GM19324 (cell line): ENCODE data around the gene OR9A4.

Source experiments
- ATAC-seq: cut with Tn5 transposase; IDR thresholded peaks from one replicate; pipeline ENCODE4 v1.9.1; 2021; ENCODE audit warnings: mild to moderate bottlenecking, moderate library complexity; ENCODE audit not compliant: unreplicated experiment, low FRiP score

The OR9A4 gene

DNA sequence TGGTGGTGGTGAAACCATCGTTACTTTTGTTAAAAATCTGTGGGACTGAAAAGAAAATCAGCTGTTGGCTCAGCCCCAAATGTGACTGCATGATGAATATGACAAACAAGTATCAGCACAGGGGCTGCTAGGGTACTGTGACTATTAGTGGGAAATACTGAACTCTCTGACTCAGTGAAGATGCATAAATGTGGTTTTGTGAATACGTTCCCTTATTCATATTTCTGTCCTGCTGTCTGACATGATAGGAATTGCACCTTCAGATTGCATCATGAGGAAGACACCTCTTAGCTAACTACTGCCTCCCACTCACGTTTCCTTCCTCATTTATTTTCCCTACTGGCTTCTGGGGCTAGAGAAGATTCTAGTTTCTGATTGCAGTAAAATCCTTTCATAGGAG is 29.2 kb downstream of the OR9A4 start:
- ATAC-seq, result no peak

DNA sequence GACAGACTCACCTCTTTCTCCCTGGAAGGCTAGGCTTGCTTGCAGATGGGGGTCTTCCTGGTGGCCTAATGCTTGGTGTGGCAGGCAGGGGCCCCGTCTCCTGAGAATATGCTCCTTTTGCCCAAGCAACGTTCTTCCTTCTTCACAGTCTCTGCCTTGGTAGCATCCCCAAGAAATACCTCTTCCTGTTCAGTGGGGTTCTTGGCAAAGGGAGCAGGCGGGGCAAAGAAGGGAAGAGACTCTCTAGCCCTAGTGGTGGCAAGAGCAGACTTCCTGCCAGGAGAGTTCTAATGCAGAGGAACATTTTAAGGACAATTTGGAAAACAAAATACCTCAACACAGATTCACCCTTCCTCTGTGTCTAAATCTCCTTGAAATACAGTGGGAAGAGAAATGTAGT is 30.6 kb downstream of the OR9A4 start, which contains the start of gene CLEC5A:
Gene CLEC5A, minus strand, starts transcription at position 179 of the 400 bp plus-strand sequence. CDS start 682 bp downstream, outside the sequence.
- ATAC-seq, result no peak

DNA sequence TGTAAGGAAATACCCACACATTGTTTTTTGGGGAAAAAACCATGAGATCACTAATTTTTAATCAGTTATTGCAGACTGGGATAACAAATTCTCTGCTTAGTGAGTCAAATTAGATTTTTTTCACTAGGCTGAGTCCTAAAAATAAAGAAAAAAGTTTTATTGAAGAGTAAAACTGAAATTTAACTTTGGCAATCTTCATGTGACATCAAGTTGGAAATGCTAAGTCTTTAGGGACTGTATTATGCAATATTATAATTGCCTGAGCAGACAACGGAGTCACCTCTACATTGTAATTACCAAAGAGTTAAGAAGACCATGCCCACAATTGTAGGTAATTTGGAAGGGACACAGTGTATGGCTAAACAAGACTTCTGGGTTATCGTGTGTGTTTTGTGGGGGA is 32.8 kb downstream of the OR9A4 start:
- no peak for ATAC-seq

DNA sequence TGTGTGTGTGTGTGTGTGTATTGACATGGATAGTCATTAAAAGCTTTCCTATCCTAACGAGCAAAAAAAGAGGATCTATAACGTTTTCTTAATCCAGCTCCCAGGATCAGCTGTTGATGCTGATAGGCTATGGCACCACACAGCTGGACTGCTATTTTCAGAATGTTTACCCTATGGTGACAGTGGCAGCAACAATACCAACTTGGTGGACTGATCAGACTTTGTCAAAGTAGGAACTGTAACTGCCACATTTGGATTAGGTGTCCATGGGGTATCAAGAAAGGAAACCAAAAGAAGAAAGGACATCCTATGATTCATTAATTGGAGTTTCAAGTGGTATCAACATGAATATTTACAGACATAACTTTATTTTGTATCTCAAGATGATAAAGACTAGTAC is 33.3 kb downstream of the OR9A4 start:
- ATAC-seq, result no peak

DNA sequence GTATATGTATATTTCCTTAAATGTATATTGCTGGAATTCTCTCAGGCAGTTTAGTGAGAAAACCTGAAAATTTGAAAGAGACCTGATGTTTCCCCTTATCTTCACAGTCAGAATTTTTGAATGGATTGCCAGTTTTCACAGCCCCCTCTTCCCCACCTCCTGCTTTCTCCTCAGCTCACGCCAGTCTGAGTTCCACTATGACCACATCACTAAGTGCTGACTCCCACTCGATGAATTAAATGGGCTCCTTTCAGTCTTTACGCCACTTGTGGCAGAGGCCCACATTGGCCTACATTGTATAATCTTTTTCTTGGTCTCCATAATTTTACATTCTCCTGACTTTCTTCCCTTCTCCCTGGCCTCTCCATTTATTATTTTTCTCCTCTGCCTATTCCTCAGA is 33.7 kb downstream of the OR9A4 start:
- ATAC-seq, result no peak

DNA sequence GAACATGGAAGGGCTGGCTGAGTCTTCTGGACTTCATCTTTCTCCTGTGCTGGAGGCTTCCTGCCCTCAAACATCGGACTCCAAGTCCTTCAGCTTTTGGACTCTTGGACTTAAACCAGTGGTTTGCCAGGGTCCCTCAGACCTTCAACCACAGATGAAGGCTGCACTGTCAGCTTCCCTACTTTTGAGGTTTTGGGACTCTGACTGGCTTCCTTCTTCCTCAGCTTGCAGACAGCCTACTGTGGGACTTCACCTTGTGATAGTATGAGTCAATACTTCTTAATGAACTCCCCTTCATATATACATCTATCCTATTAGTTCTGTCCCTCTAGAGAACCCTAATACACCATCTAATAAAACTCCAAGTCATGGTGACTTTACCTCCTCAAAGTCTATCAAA is 34.6 kb downstream of the OR9A4 start:
- ATAC-seq, result no peak

DNA sequence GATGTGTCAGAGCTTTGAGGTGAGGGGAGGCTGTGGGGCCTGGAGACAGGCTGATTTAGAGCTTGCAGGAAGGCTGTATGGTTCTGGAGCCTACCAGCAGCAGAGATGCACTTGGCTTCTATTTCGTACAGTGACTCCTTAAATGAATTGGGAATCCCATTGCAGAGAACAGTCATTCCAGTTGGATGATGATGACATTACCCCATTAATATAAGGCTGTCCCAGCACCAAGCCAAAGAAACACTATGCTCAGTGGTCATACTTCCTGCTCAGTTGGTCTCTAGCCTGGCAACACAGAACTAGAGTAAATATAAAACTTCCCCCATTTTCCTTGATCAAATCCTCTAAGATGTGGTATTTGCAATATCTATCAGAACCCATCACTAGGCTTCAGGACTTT is 36.3 kb downstream of the OR9A4 start:
- no peak for ATAC-seq

DNA sequence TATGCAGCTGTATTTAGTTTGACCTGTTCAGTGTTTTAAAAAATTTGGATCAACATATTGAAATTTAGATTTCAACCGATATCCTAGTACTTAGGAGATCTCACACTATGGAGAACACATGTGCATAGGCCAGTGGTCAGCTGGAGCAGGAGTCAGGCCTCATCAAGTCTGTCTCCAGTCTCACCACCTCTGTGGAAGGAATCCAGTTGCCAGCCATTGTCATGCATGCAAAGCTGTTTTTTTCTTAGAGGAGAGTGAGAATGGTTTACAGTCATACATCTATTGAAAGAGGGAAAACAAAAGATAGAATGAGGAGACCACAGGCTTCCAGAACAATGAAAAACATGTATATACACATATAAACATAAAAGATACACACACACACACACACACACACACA is 38.1 kb downstream of the OR9A4 start:
- ATAC-seq, result no peak

DNA sequence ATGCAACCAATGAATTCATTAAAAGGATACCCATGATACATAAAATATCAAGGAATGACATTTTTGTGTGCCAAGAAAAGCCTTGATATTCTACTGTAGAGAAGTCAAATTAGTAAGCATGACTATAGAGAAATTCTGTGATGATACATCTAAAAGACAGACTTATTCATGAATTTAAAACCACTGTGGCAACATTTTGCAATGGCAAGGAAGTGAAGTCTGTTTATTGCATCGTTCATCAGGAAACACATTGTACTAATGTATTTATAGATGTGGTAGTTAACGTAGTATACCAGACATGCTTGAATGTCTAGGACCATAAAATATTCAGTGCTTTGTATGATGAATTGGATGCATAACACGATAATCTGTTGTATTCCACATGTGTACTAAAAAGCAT is 39.9 kb downstream of the OR9A4 start:
- no peak for ATAC-seq

DNA sequence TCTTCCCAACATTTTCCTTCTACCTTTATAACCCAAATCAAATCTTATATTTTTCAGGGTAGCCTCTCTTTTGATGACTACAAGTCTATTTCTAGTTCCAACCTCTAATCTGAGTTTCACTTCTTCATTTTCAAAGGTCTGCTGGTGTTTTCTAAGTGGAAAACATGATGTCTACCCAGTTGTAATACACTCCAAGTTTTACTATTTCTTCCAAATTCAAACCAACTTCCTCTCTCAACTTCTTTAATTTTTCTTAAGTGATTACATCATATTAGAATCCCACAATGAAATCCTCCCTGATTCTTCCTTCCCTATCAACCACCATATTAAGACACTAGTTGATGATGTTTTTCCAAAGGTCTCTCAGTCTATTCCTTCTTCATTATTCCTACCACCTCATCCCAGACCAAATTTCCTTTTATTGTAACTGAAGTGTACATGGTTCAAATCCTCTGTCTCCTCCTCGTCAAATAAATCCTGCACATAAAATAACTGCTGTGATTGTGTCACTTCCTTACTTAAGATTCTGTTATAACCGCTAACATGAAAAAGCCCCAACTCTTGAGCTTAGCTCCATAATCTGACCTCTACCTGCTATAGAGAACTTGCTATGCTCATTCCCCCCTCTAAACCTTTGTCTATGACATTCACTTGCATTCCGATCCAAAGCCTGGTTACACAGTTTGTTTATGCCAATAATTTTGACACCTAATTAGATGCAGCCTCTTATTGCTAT is 44.7 kb downstream of the OR9A4 start:
- peak; percentile 56 for ATAC-seq
